Right cardiac atrium (tissue), 5 donors: ENCODE results near the gene HIBADH. TPM values are rescaled to one million over a fixed set of nuclear protein-coding genes. Genes with fewer than 3 reads are reported as not detected.
"Not testable (repeated sequence)": the region's sequence is repeated elsewhere in the genome, so short reads cannot be mapped to it uniquely, and the experiment has no call there.

Experiments used
- ATAC-seq, 2 donors: fragments of 200-7000 bp; cut with Tn5 transposase; one replicate each; pipeline versions ENCODE4 v1.8.0 to v1.9.1; 2020; ENCODE audit warnings: moderate library complexity in 2 of 2, mild to moderate bottlenecking in 1 of 2
- DNase-seq, 3 donors: peaks; one replicate each; pipeline ENCODE4 v3.0.0-alpha.2; 2020
- H3K27ac ChIP-seq: one replicate; pipeline ENCODE4 v1.5.1; 2013; ENCODE audit warnings: mild to moderate bottlenecking, low read length, control low read depth, moderate library complexity
- H3K27me3 ChIP-seq: one replicate; pipeline ENCODE4 v1.6.1; 2013; ENCODE audit not compliant: control insufficient read depth, insufficient read depth
- H3K4me1 ChIP-seq: one replicate; pipeline ENCODE4 v1.6.1; 2013; ENCODE audit warnings: low read length; ENCODE audit not compliant: control insufficient read depth, insufficient read depth
- H3K4me3 ChIP-seq: one replicate; pipeline ENCODE4 v1.5.1; 2013; ENCODE audit warnings: low read length, control low read depth
- H3K9me3 ChIP-seq: one replicate; pipeline ENCODE4 v1.6.1; 2013; ENCODE audit warnings: low read length; ENCODE audit not compliant: control insufficient read depth
- WGBS: extraction: QIAGEN DNeasy Blood & Tissue Kit; methylation state at CpG from one replicate; pipeline ENCODE4 v1.1.7; 2013; 5-methylcytosine and 5-hydroxymethylcytosine counted together
- intact Hi-C, 4 donors: fragments of 100-400 bp; cut with DNase I; formaldehyde crosslinking; loops; one replicate each; pipeline versions ENCODE4 v1.11.0 to v1.14.0; 2022 to 2023
- polyA plus RNA-seq: library from polyadenylated mRNA; stranded (reverse); fragments of 200-250 nt; gene quantifications from one replicate; pipeline ENCODE4 v1.2.3, GENCODE V29; 2013
- total RNA-seq, 4 donors: library from RNA; stranded (reverse); fragmentation: NEBNext Ultra II Directional; extraction: Animal tissue kit (Norgen Biotek cat#: 25700); gene quantifications; one replicate each; pipeline ENCODE4 v1.2.1, GENCODE V29; 2021
- donor health status: healthy with polysubstance abuse.
- donor health status: DM: no; HTN: yes; CAD: no.
- donor health status: DM: no; HTN: no; CAD: no.
- donor health status: DM: no; HTN: yes; CAD: no; lungs with severe emphysema.
- donor health status: DM: yes; HTN: yes; CAD: no.

HIBADH gene
- total and polyA plus RNA-seq, 5 donors, result 57.7 to 77.1 (median 72.2) TPM

GRCh38 chr7:27518561-27519350, 143.9 kb downstream of the HIBADH start:
- H3K9me3 ChIP-seq, result no peaks in the 10 kb centered on the region
- intact Hi-C loops, result no loop called here
- H3K4me3 ChIP-seq, result no peak overlapping the region
- no peak for DNase-seq
- WGBS, result 71% methylated on average over 4 of the region's 4 CpGs
- H3K27ac ChIP-seq, result no peak overlapping the region
- no peaks in the 10 kb centered on the region for H3K4me1 ChIP-seq
- H3K27me3 ChIP-seq, result no peaks in the 10 kb centered on the region
- ATAC-seq, result no peak

GRCh38 chr7:27516421-27516820, 146.3 kb downstream of the HIBADH start:
- intact Hi-C loops, result no loop called here
- Histone ChIP-seq H3K4me3 (no peak overlapping the region), H3K9me3 (no peaks in the 10 kb centered on the region), H3K4me1 (no peaks in the 10 kb centered on the region), H3K27ac (no peak overlapping the region), H3K27me3 (no peaks in the 10 kb centered on the region)
- no peak for DNase-seq
- no peak for ATAC-seq

GRCh38 chr7:27515933-27516332, 146.8 kb downstream of the HIBADH start:
- no peaks in the 10 kb centered on the region for H3K4me1 ChIP-seq
- intact Hi-C loops, result no loop called here
- no peaks in the 10 kb centered on the region for H3K27me3 ChIP-seq
- no peak overlapping the region for H3K27ac ChIP-seq
- ATAC-seq (no peak), DNase-seq (no peak)
- no peak overlapping the region for H3K4me3 ChIP-seq
- H3K9me3 ChIP-seq, result no peaks in the 10 kb centered on the region
- WGBS, result 92% methylated on average over 4 of the region's 4 CpGs

- 71% methylated on average over 5 of the region's 5 CpGs for WGBS
- ATAC-seq (no peak), DNase-seq (no peak)
- Histone ChIP-seq H3K27ac (no peak overlapping the region), H3K4me1 (no peaks in the 10 kb centered on the region), H3K9me3 (no peaks in the 10 kb centered on the region), H3K27me3 (no peaks in the 10 kb centered on the region), H3K4me3 (no peak overlapping the region)
- intact Hi-C loops, result no loop called here
Measured at GRCh38 chr7:27514861-27515260, 147.8 kb downstream of the HIBADH start.

GRCh38 chr7:27513885-27514284, 148.8 kb downstream of the HIBADH start:
- no peak for DNase-seq
- no peak overlapping the region for H3K27ac ChIP-seq
- intact Hi-C loops, result no loop called here
- 65% methylated on average over 1 of the region's 1 CpG for WGBS
- no peaks in the 10 kb centered on the region for H3K9me3 ChIP-seq
- H3K4me1 ChIP-seq, result no peaks in the 10 kb centered on the region
- no peak for ATAC-seq
- H3K27me3 ChIP-seq, result no peaks in the 10 kb centered on the region
- no peak overlapping the region for H3K4me3 ChIP-seq

- H3K9me3 ChIP-seq, H3K27me3 ChIP-seq, intact Hi-C loops, H3K4me3 ChIP-seq, ATAC-seq, H3K4me1 ChIP-seq, H3K27ac ChIP-seq, DNase-seq: not testable (repeated sequence)
- 98% methylated on average over 1 of the region's 1 CpG for WGBS
Measured at GRCh38 chr7:27511370-27511769, 151.3 kb downstream of the HIBADH start.

- ATAC-seq (no peak), DNase-seq (no peak)
- H3K4me3 ChIP-seq, result no peak overlapping the region
- no peaks in the 10 kb centered on the region for H3K27me3 ChIP-seq
- no peak overlapping the region for H3K27ac ChIP-seq
- no peaks in the 10 kb centered on the region for H3K9me3 ChIP-seq
- WGBS, result 94% methylated on average over 2 of the region's 2 CpGs
- H3K4me1 ChIP-seq, result no peaks in the 10 kb centered on the region
- intact Hi-C loops, result no loop called here
Measured at GRCh38 chr7:27510541-27510940, 152.1 kb downstream of the HIBADH start.

- ATAC-seq, H3K4me1 ChIP-seq, DNase-seq, intact Hi-C loops, H3K9me3 ChIP-seq, H3K4me3 ChIP-seq, H3K27me3 ChIP-seq, H3K27ac ChIP-seq: not testable (repeated sequence)
- WGBS, result 92% methylated on average over 2 of the region's 2 CpGs
Measured at GRCh38 chr7:27501879-27502278, 160.8 kb downstream of the HIBADH start.

- DNase-seq (no peak), ATAC-seq (no peak)
- H3K4me1 ChIP-seq, result no peaks in the 10 kb centered on the region
- H3K9me3 ChIP-seq, result no peaks in the 10 kb centered on the region
- H3K4me3 ChIP-seq, result no peak overlapping the region
- 72% methylated on average over 6 of the region's 6 CpGs for WGBS
- no peaks in the 10 kb centered on the region for H3K27me3 ChIP-seq
- H3K27ac ChIP-seq, result no peak overlapping the region
- intact Hi-C loops, result no loop called here
Measured at GRCh38 chr7:27501001-27501400, 161.7 kb downstream of the HIBADH start.

- intact Hi-C loops, result no loop called here
- no peaks in the 10 kb centered on the region for H3K4me1 ChIP-seq
- ATAC-seq, result no peak
Measured at GRCh38 chr7:27492224-27492623, 170.5 kb downstream of the HIBADH start.

GRCh38 chr7:27491534-27491933, 171.1 kb downstream of the HIBADH start:
- H3K27me3 ChIP-seq, result no peaks in the 10 kb centered on the region
- H3K4me3 ChIP-seq, result no peak overlapping the region
- WGBS, result 97% methylated on average over 21 of the region's 21 CpGs
- no peak overlapping the region for H3K27ac ChIP-seq
- ATAC-seq (no peak), DNase-seq (no peak)
- intact Hi-C loops, result no loop called here
- H3K4me1 ChIP-seq, result no peaks in the 10 kb centered on the region
- no peaks in the 10 kb centered on the region for H3K9me3 ChIP-seq

More at GRCh38 chr7:27492224-27492623, 170.5 kb downstream of the HIBADH start:
- DNase-seq, result no peak
- H3K4me3 ChIP-seq, result no peak overlapping the region
- 92% methylated on average over 11 of the region's 11 CpGs for WGBS
- H3K9me3 ChIP-seq, result no peaks in the 10 kb centered on the region
- H3K27ac ChIP-seq, result no peak overlapping the region
- H3K27me3 ChIP-seq, result no peaks in the 10 kb centered on the region

GRCh38 chr7:27487509-27487908, 175.2 kb downstream of the HIBADH start:
- no peak for DNase-seq
- Histone ChIP-seq H3K4me1 (no peaks in the 10 kb centered on the region), H3K9me3 (no peaks in the 10 kb centered on the region), H3K27me3 (no peaks in the 10 kb centered on the region), H3K4me3 (no peak overlapping the region), H3K27ac (no peak overlapping the region)
- WGBS, result 76% methylated on average over 8 of the region's 8 CpGs
- intact Hi-C loops, result no loop called here
- no peak for ATAC-seq
